LNCAP (cell line): ENCODE measurements around the gene INHBC.

Experiments used
- CTCF ChIP-seq: fragments of 450-650 bp; IDR thresholded peaks from 2 replicates; pipeline ENCODE4 v1.5.1; 2017; ENCODE audit warnings: mild to moderate bottlenecking

The INHBC gene

GRCh38 chr12:57448669-57449068 is 14.1 kb downstream of the INHBC start:
- no peak for TF ChIP-seq CTCF

DNA sequence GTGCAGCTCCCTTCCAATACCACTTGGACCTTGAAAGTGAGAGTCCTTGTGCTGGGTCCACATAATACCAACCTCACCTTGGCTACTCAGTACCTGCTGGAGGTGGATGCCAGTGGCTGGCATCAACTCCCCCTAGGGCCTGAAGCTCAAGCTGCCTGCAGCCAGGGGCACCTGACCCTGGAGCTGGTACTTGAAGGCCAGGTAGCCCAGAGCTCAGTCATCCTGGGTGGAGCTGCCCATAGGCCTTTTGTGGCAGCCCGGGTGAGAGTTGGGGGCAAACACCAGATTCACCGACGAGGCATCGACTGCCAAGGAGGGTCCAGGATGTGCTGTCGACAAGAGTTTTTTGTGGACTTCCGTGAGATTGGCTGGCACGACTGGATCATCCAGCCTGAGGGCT is 14.8 kb downstream of the INHBC start:
- no peak for TF ChIP-seq CTCF

DNA sequence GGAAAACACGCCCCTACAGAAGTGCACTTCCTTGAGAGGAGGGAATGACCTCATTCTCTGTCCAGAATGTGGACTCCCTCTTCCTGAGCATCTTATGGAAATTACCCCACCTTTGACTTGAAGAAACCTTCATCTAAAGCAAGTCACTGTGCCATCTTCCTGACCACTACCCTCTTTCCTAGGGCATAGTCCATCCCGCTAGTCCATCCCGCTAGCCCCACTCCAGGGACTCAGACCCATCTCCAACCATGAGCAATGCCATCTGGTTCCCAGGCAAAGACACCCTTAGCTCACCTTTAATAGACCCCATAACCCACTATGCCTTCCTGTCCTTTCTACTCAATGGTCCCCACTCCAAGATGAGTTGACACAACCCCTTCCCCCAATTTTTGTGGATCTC is 15.5 kb downstream of the INHBC start:
- no peak for TF ChIP-seq CTCF

- TF ChIP-seq CTCF, result no peak
These were observed 16.7 kb downstream of the INHBC start for GRCh38 chr12:57451233-57451778.

GRCh38 chr12:57452181-57452936 is 17.8 kb downstream of the INHBC start:
- TF ChIP-seq CTCF, result no peak

DNA sequence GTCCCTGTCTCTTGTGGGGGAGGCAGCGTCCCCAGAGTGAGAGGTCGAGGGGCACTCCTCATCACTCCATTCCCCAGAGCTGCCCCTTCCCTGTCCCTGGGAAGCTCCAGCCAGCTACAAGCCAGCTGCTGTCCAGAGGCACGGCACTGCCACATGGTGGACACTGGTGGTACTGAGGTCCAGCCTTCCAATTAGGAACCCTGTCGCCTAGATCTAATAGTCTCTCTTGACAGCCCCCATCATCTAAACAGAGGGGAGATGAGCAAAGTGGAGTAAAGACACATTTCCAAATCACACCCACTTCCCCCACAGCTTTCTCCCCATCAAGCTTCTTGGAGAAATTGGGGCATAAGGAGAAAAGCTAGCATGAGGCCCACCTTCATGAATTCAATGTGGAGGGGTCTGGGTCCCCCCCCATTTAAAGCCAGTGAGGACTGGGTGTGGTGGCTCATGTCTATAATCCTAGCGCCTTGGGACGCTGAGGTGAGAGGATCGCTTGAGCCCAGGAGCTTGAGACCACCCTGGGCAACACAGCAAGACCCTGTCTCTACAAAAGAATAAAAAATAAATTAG is 18.4 kb downstream of the INHBC start:
- peak; percentile 93 for TF ChIP-seq CTCF

GRCh38 chr12:57454213-57454565 is 19.6 kb downstream of the INHBC start:
- no peak for TF ChIP-seq CTCF
